Neural progenitor cell (in vitro differentiated cells): ENCODE data around the gene CDH2. TPM values are rescaled to one million over a fixed set of nuclear protein-coding genes. Genes with fewer than 3 reads are reported as not detected.

Experiments used
- DNase-seq: peaks from one replicate; pipeline ENCODE4 v3.0.0-alpha.2; 2016; ENCODE audit warnings: low spot score
- H2AFZ ChIP-seq: fragments of 200-600 bp; sonication (generic); replicated peaks from 2 replicates; pipeline ENCODE4 v1.6.1; 2016; ENCODE audit warnings: antibody characterized with exemption
- H3F3A ChIP-seq: fragments of 200-600 bp; sonication (generic); 2 replicates; pipeline ENCODE4 v1.6.1; 2016; ENCODE audit warnings: antibody characterized with exemption, low read depth
- H3K27ac ChIP-seq: fragments of 200-600 bp; sonication (generic); 2 replicates; pipeline ENCODE4 v1.5.1; 2016; ENCODE audit warnings: mild to moderate bottlenecking
- H3K27me3 ChIP-seq: fragments of 200-600 bp; sonication (generic); 2 replicates; pipeline ENCODE4 v1.6.1; 2016; ENCODE audit warnings: mild to moderate bottlenecking, moderate library complexity
- H3K36me3 ChIP-seq: fragments of 200-600 bp; sonication (generic); 2 replicates; pipeline ENCODE4 v1.5.1; 2016
- H3K4me1 ChIP-seq: fragments of 200-600 bp; sonication (generic); 2 replicates; pipeline ENCODE4 v1.6.1; 2016; ENCODE audit warnings: mixed run types
- H3K4me2 ChIP-seq: fragments of 200-600 bp; sonication (generic); 2 replicates; pipeline ENCODE4 v1.6.1; 2016
- H3K4me3 ChIP-seq: fragments of 200-600 bp; sonication (generic); 2 replicates; pipeline ENCODE4 v1.5.1; 2016
- H3K79me2 ChIP-seq: fragments of 200-600 bp; sonication (generic); 2 replicates; pipeline ENCODE4 v1.6.1; 2016; ENCODE audit warnings: low read depth
- H3K9ac ChIP-seq: fragments of 200-600 bp; sonication (generic); 2 replicates; pipeline ENCODE4 v1.6.1; 2016
- H3K9me3 ChIP-seq: fragments of 200-600 bp; sonication (generic); 2 replicates; pipeline ENCODE4 v1.5.1; 2016; ENCODE audit warnings: low read depth
- H4K20me1 ChIP-seq: fragments of 200-600 bp; sonication (generic); 2 replicates; pipeline ENCODE4 v1.6.1; 2016; ENCODE audit warnings: low read depth
- H3K27ac Mint-ChIP-seq: 3 replicates; pipeline ENCODE4 v1.8.0; 2021; ENCODE audit warnings: mixed read lengths
- H3K27me3 Mint-ChIP-seq: 2 replicates; pipeline ENCODE4 v1.8.0; 2022; ENCODE audit warnings: low read depth, mild to moderate bottlenecking, inconsistent platforms, moderate library complexity, mixed read lengths; ENCODE audit not compliant: insufficient read depth
- H3K36me3 Mint-ChIP-seq: 3 replicates; pipeline ENCODE4 v1.8.0; 2021; ENCODE audit warnings: mixed read lengths
- H3K4me1 Mint-ChIP-seq: 3 replicates; pipeline ENCODE4 v1.8.0; 2021; ENCODE audit warnings: mixed read lengths
- H3K4me3 Mint-ChIP-seq: 3 replicates; pipeline ENCODE4 v1.8.0; 2021; ENCODE audit warnings: mild to moderate bottlenecking, moderate library complexity, mixed read lengths
- H3K9me3 Mint-ChIP-seq: 3 replicates; pipeline ENCODE4 v1.8.0; 2020; ENCODE audit warnings: mixed read lengths
- EZH2 ChIP-seq: fragments of 200-600 bp; sonication (generic); IDR thresholded peaks from 2 replicates; pipeline ENCODE4 v1.6.1; 2017; ENCODE audit warnings: antibody characterized with exemption, mild to moderate bottlenecking, moderate library complexity
- EZH2phosphoT487 ChIP-seq: fragments of 200-600 bp; sonication (generic); IDR thresholded peaks from 2 replicates; pipeline ENCODE4 v1.6.1; 2017; ENCODE audit warnings: antibody characterized with exemption
- total RNA-seq: library from RNA; depleted of rRNA; stranded (reverse); fragments of >200 nt; gene quantifications from 2 replicates; pipeline ENCODE4 v1.2.3, GENCODE V29; 2015; ENCODE audit warnings: low replicate concordance
- TF ChIP-seq, protein P1 (sequence below): fragments of 200-600 bp; sonication (generic); IDR thresholded peaks from 2 replicates; pipeline ENCODE4 v1.5.1; 2017; ENCODE audit warnings: antibody characterized with exemption, mild to moderate bottlenecking

CDH2 gene
- total RNA-seq, 1 donor from 2014 or later, result 459 TPM

DNA sequence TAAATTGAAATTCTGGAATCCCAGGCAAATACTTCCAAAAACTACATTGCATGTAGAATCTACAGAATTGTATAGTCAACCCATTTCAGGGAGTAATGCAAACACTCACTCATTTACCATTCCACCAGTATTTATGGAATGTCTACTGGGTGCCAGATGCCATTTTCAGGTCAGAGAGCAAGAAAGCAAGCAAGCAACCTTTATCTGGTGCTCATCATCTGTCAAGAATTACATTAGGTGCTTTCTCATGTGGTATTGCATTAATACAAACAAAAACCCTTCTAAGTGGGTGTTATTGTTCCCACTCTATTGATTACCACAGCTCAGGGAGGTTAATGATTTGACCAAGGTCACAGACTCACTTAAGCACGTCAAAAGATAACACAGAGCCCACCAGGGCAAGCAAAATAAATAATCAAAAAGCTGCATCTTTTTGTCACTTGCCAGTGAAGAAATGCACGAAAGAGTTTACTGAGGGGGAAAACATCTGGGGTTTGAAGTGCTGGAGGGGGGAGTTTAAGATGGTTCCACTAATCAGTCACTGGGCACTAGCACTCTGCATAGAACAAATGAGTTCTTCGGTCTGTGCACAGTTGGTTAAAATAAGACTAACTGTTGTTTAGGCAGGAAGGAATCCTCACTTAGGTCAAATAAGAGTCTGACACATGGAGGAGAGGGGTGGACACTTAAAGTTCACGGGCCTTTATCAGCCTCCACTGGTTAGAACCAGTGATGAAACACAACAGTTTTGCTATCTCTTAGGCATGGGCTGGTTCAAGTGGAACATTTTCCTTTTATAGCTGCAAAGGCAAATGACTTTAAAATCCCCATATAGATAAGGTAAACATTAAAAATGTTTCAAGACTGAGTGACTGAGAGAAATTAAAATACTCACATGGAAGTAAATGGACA, 208.8 kb downstream of the CDH2 start:
- Mint-ChIP-seq H3K4me3 (no peak overlapping the region), H3K27ac (peak overlapping the region; percentile 44), H3K36me3 (peaks cover 83% of the 10 kb centered on the region), H3K9me3 (no peaks in the 10 kb centered on the region), H3K4me1 (peaks cover 15% of the 10 kb centered on the region), H3K27me3 (no peaks in the 10 kb centered on the region)
- H3K27me3 ChIP-seq, result no peaks in the 10 kb centered on the region
- no peaks in the 10 kb centered on the region for H4K20me1 ChIP-seq
- TF ChIP-seq EZH2phosphoT487, result no peak
- TF ChIP-seq EZH2, result no peak
- TF ChIP-seq, protein P1, sequence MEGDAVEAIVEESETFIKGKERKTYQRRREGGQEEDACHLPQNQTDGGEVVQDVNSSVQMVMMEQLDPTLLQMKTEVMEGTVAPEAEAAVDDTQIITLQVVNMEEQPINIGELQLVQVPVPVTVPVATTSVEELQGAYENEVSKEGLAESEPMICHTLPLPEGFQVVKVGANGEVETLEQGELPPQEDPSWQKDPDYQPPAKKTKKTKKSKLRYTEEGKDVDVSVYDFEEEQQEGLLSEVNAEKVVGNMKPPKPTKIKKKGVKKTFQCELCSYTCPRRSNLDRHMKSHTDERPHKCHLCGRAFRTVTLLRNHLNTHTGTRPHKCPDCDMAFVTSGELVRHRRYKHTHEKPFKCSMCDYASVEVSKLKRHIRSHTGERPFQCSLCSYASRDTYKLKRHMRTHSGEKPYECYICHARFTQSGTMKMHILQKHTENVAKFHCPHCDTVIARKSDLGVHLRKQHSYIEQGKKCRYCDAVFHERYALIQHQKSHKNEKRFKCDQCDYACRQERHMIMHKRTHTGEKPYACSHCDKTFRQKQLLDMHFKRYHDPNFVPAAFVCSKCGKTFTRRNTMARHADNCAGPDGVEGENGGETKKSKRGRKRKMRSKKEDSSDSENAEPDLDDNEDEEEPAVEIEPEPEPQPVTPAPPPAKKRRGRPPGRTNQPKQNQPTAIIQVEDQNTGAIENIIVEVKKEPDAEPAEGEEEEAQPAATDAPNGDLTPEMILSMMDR, result no peak
- H3K4me1 ChIP-seq, result peaks cover 6% of the 10 kb centered on the region
- no peaks in the 10 kb centered on the region for H3K9me3 ChIP-seq
- H3K36me3 ChIP-seq, result peaks cover 22% of the 10 kb centered on the region
- no peak overlapping the region for H3K9ac ChIP-seq
- H3K27ac ChIP-seq, result peak overlapping the region; percentile 38
- H3F3A ChIP-seq, result peaks cover 4% of the 10 kb centered on the region
- peaks cover 6% of the 10 kb centered on the region for H3K79me2 ChIP-seq
- DNase-seq, result no peak
- H3K4me2 ChIP-seq, result no peak overlapping the region
- no peak overlapping the region for H2AFZ ChIP-seq
- no peak overlapping the region for H3K4me3 ChIP-seq

DNA sequence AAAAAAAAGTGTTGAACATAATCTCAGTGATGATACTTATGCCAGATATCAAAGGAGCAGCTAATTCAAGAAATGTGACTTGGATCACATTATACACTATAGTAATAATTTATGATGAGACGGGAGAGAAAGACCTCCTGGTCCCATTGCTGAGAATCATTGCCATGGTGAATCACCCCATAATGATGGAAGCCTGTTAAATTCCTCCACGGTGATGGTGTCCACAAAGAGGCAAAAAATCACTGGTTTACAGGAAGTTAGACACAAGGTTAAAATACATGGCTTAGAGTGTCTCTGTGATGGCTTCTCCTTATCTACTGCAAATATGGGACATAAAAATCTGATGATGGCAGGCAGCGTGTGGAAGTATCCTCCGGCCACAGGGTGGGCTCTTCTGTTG, 210.0 kb downstream of the CDH2 start:
- peaks cover 8% of the 10 kb centered on the region for H3F3A ChIP-seq
- H3K79me2 ChIP-seq, result peaks cover 4% of the 10 kb centered on the region
- Mint-ChIP-seq H3K9me3 (no peaks in the 10 kb centered on the region), H3K36me3 (peaks cover 82% of the 10 kb centered on the region), H3K27me3 (no peaks in the 10 kb centered on the region), H3K4me3 (no peak overlapping the region), H3K27ac (no peak overlapping the region), H3K4me1 (peaks cover 15% of the 10 kb centered on the region)
- peaks cover 33% of the 10 kb centered on the region for H3K36me3 ChIP-seq
- no peaks in the 10 kb centered on the region for H3K9me3 ChIP-seq
- H3K27ac ChIP-seq, result no peak overlapping the region
- no peak overlapping the region for H3K4me2 ChIP-seq
- no peak for TF ChIP-seq EZH2
- TF ChIP-seq, protein P1, result no peak
- H4K20me1 ChIP-seq, result no peaks in the 10 kb centered on the region
- H2AFZ ChIP-seq, result no peak overlapping the region
- H3K4me3 ChIP-seq, result no peak overlapping the region
- peaks cover 6% of the 10 kb centered on the region for H3K4me1 ChIP-seq
- no peak overlapping the region for H3K9ac ChIP-seq
- H3K27me3 ChIP-seq, result no peaks in the 10 kb centered on the region
- DNase-seq, result no peak

DNA sequence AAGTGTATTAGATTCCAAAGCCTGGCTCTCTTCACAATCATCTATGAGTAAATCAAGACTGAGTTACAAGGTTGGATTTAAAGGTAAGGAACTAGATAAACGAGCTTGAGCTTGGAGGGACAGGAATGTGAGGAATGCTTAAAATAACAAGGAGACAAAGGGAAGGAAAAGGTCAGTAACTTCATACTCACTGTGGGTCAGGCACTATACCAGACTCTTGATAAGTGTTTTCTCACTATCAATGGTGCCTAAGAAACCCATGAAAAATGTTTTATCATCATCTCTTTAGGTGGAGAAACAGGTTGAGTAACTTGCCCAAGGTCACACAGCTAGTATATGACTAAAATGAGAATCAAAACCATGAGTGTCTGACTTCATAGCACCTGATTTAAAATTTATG, 212.1 kb downstream of the CDH2 start:
- Mint-ChIP-seq H3K27ac (no peak overlapping the region), H3K9me3 (no peaks in the 10 kb centered on the region), H3K36me3 (peaks cover 85% of the 10 kb centered on the region), H3K4me3 (no peak overlapping the region), H3K27me3 (no peaks in the 10 kb centered on the region), H3K4me1 (peaks cover 15% of the 10 kb centered on the region)
- Histone ChIP-seq H4K20me1 (no peaks in the 10 kb centered on the region), H3K9me3 (no peaks in the 10 kb centered on the region), H3K79me2 (peaks cover 4% of the 10 kb centered on the region), H3K4me1 (peaks cover 6% of the 10 kb centered on the region), H2AFZ (no peak overlapping the region), H3K9ac (no peak overlapping the region), H3F3A (peaks cover 8% of the 10 kb centered on the region), H3K36me3 (peaks cover 37% of the 10 kb centered on the region), H3K27me3 (no peaks in the 10 kb centered on the region), H3K27ac (no peak overlapping the region), H3K4me2 (no peak overlapping the region), H3K4me3 (no peak overlapping the region)
- TF ChIP-seq EZH2phosphoT487, result no peak
- TF ChIP-seq EZH2, result no peak
- TF ChIP-seq, protein P1, result no peak
- DNase-seq, result no peak
